Measurements from ENCODE around the gene CHST11.
A peak's percentile ranks its signal among the peaks of the same experiment; 100 is the strongest.

Gene CHST11

DNA sequence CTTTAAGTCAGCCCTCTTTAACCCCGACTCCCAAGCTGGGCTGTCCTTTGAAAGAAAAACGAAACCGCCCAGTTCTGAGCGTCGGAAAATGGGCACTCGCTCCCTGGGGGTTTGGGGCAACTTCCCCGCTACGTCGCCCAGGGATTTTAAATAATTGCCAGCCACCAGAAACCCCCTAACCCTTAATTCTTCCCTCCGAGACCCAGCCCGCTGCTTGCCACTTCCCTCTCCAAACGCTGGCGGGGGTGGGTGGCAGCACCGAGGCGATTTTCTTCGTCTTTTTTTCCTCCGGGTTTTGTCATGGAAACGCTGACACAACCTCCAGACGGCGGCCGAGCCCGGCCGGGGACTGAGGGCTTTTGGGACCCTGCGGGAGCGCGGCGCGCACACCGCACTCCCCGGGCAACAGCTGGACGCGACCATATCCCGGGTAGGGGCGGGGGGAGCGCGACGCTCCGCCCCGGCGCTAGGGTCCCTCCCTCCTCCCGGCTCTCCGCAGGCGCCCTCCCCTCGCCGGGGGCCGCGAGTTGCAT, at the start of gene CHST11:
Gene CHST11, plus strand, starts transcription at position 532 of the 533 bp plus-strand sequence.
- Histone ChIP-seq H3K4me3 (ENCODE audit: low read length in 2 of 2) (peak within 1 kb of the TSS; percentile 89 to 93), H3K36me3 (ENCODE audit: control insufficient read depth in 2 of 2, insufficient read depth in 2 of 2, low read length in 2 of 2) (no peaks in the 10 kb centered on the region), H3K9ac (ENCODE audit: low read length in 2 of 2) (peak within 1 kb of the TSS; percentile 75 to 76), H3K27ac (ENCODE audit: low read length) (peak within 1 kb of the TSS; percentile 64), H3K9me3 (ENCODE audit: control insufficient read depth in 2 of 2, low read length in 2 of 2) (no peaks in the 10 kb centered on the region), H3K27me3 (ENCODE audit: control insufficient read depth in 1 of 2, insufficient read depth in 2 of 2, low read length in 2 of 2) (no peaks in the 10 kb centered on the region), H3K4me1 (ENCODE audit: control insufficient read depth, insufficient read depth, low read length) (peaks cover 23% of the 10 kb centered on the region)

DNA sequence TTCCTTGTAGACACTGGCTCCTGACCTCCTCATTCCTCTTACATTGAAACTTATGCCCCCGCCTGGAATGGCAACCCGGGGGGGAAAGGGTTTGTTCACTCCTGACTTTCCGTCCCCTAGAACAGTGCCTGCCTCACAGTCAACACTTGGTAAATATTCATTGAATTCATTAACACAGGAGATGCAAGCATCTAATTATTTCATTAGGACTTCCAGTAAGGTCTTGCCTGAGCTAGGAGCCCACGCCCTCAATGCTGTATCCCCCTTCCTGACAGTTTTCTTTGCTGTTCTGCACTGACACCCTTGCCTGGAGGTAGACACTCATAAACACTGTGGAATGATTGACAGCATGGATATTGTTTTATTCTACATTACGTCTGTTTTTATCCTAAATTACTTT, 49.3 kb upstream of the CHST11 start:
- H3K36me3 ChIP-seq (ENCODE audit: control insufficient read depth in 2 of 2, insufficient read depth in 2 of 2, low read length in 2 of 2): no peaks in the 10 kb centered on the region
- no peaks in the 10 kb centered on the region for H3K27me3 ChIP-seq (ENCODE audit: control insufficient read depth in 1 of 2, insufficient read depth in 2 of 2, low read length in 2 of 2)
- no peak overlapping the region for H3K27ac ChIP-seq (ENCODE audit: low read length)
- H3K4me3 ChIP-seq (ENCODE audit: low read length in 2 of 2): no peak overlapping the region
- H3K9ac ChIP-seq (ENCODE audit: low read length in 2 of 2): no peak overlapping the region
- H3K4me1 ChIP-seq (ENCODE audit: control insufficient read depth, insufficient read depth, low read length): no peaks in the 10 kb centered on the region
- no peaks in the 10 kb centered on the region for H3K9me3 ChIP-seq (ENCODE audit: control insufficient read depth in 2 of 2, low read length in 2 of 2)

DNA sequence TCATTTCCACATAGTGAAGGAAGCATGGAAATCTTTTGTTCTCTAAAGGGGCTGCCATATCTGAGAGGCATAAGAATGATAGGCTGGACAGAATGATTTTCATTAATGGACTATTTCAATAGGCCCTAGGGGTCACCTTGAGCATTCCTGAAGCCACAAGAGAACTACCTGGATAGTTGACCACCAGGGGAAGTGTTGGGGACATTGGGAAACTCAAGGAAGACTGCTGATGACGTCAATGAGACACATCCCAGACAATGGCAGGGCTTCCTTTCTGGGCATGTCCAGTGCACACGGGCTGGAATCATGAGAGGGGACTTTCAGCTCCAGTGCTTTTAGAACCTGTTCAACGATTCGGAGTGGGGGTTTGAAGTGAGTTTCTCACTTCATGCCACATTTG, 48.8 kb upstream of the CHST11 start:
- Histone ChIP-seq H3K9ac (ENCODE audit: low read length in 2 of 2) (no peak overlapping the region), H3K27ac (ENCODE audit: low read length) (no peak overlapping the region), H3K4me3 (ENCODE audit: low read length in 2 of 2) (no peak overlapping the region), H3K36me3 (ENCODE audit: control insufficient read depth in 2 of 2, insufficient read depth in 2 of 2, low read length in 2 of 2) (no peaks in the 10 kb centered on the region), H3K27me3 (ENCODE audit: control insufficient read depth in 1 of 2, insufficient read depth in 2 of 2, low read length in 2 of 2) (no peaks in the 10 kb centered on the region), H3K9me3 (ENCODE audit: control insufficient read depth in 2 of 2, low read length in 2 of 2) (no peaks in the 10 kb centered on the region), H3K4me1 (ENCODE audit: control insufficient read depth, insufficient read depth, low read length) (no peaks in the 10 kb centered on the region)

DNA sequence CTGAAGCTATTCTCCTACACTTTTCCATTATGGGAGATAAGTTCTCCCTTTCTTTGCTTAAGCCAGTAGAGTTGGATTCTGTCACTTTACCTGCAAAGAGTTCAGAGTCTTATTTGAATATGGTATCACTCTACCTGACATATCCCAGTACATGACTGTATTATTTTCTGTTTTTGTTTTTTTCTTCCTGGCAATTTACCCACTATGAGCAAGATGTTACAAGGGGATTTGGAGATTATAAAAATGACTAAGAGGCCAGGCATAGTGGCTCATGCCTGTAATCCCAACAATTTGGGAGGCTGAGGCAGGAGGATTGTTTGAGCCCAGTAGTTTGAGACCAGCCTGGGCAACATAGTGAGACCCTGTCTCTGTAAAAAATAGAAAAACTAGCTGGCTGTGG, 46.4 kb upstream of the CHST11 start:
- Histone ChIP-seq H3K36me3 (ENCODE audit: control insufficient read depth in 2 of 2, insufficient read depth in 2 of 2, low read length in 2 of 2) (no peaks in the 10 kb centered on the region), H3K9me3 (ENCODE audit: control insufficient read depth in 2 of 2, low read length in 2 of 2) (no peaks in the 10 kb centered on the region), H3K4me1 (ENCODE audit: control insufficient read depth, insufficient read depth, low read length) (no peaks in the 10 kb centered on the region), H3K9ac (ENCODE audit: low read length in 2 of 2) (no peak overlapping the region), H3K4me3 (ENCODE audit: low read length in 2 of 2) (no peak overlapping the region), H3K27me3 (ENCODE audit: control insufficient read depth in 1 of 2, insufficient read depth in 2 of 2, low read length in 2 of 2) (no peaks in the 10 kb centered on the region), H3K27ac (ENCODE audit: low read length) (no peak overlapping the region)

DNA sequence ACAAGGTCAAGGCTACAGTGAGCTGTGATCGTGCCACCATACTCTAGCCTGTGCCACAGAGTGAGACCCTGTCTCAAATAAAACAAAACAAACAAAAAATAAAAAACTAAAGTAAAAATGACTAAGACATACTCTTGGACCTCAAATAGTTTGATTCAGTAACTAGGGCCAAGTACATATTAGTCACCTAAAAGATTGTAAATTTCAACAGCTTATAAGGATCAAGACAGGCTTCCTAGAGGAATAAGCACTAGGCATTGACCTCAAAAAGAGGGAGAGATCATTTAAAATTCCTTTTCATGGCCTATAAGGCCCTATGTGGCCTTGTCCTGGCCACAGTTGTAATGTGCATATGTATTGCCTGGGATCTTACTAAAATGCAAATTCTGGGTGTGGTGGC, 46.0 kb upstream of the CHST11 start:
- Histone ChIP-seq H3K36me3 (ENCODE audit: control insufficient read depth in 2 of 2, insufficient read depth in 2 of 2, low read length in 2 of 2) (no peaks in the 10 kb centered on the region), H3K27ac (ENCODE audit: low read length) (no peak overlapping the region), H3K4me3 (ENCODE audit: low read length in 2 of 2) (no peak overlapping the region), H3K27me3 (ENCODE audit: control insufficient read depth in 1 of 2, insufficient read depth in 2 of 2, low read length in 2 of 2) (no peaks in the 10 kb centered on the region), H3K4me1 (ENCODE audit: control insufficient read depth, insufficient read depth, low read length) (no peaks in the 10 kb centered on the region), H3K9ac (ENCODE audit: low read length in 2 of 2) (no peak overlapping the region), H3K9me3 (ENCODE audit: control insufficient read depth in 2 of 2, low read length in 2 of 2) (no peaks in the 10 kb centered on the region)

DNA sequence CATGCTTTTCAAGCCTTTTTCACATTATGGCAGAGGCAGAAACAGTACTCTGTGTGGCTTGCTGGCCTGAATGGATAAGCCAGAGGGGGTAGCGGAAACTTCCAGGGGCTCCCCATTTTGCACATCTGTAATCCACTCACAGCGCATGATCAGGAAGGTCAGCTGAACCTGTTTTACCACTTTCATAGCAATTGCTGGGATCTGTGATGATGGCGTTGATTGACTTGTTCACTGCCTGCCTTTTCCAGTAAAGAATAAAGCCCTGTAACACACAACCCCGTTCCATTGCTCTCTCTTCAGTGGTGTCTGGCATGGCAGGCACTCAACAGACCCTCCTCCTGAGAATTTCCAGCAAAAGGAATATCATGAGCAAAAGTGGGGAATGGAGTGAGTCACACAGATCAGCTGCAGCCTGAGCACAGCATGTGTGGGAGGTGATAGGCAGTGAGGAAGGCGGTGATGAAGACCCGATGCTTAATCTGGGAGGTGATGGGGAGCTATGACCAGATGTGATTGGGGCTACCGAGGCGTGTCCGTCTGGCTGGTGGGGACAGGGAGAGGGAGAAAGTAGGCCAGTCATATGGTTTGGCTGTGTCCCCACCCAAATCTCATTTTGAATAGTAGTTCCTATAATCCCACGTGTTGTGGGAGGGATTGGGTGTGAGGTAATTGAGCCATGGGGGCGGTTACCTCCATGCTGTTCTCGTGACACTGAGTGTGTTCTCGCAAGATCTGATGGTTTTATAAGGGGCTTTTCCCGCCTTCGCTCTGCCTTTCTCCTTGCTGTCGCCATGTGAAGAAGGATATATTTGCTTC, 44.7 kb upstream of the CHST11 start:
- Histone ChIP-seq H3K27ac (ENCODE audit: low read length) (no peak overlapping the region), H3K27me3 (ENCODE audit: control insufficient read depth in 1 of 2, insufficient read depth in 2 of 2, low read length in 2 of 2) (no peaks in the 10 kb centered on the region), H3K36me3 (ENCODE audit: control insufficient read depth in 2 of 2, insufficient read depth in 2 of 2, low read length in 2 of 2) (no peaks in the 10 kb centered on the region), H3K9me3 (ENCODE audit: control insufficient read depth in 2 of 2, low read length in 2 of 2) (no peaks in the 10 kb centered on the region), H3K9ac (ENCODE audit: low read length in 2 of 2) (no peak overlapping the region), H3K4me1 (ENCODE audit: control insufficient read depth, insufficient read depth, low read length) (no peaks in the 10 kb centered on the region), H3K4me3 (ENCODE audit: low read length in 2 of 2) (no peak overlapping the region)

DNA sequence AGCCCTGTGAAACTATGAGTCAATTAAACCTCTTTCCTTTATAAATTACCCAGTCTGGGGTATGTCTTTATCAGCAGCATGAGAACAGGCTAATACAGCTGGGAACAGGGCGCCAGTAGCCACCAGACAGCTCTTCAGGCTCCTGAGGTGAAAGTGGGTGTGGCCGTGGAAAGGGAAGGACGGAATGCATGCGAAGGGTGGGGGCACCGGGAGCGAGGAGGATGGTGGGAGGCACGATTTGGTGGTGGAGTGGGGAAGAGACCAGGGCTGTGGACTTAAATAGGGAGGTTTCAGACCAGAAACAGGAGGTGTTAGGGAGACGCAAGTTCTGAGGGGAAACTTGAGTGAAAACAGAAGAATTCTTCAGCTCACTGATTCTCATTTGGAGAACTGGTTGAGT, 44.1 kb upstream of the CHST11 start:
- no peak overlapping the region for H3K4me3 ChIP-seq (ENCODE audit: low read length in 2 of 2)

DNA sequence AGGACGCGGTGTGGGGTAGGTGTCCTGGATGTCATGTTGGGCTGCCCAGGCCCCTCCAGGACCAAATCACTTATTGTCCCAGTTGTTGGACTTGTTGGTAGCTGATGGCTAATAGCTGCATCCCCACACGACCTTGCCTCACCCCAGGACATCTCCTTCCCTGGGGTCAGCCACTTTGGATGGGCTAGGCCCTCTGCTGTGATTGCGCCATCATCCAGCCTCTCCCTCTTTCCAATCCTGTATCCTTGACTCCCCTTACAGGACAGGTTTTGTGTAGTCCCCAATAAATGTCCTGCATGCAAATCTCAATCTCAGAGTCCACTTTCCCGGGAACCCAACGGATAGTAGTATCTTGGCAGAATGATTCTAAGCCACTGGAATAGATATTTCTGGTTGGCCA, 43.4 kb upstream of the CHST11 start:
- no peak overlapping the region for H3K27ac ChIP-seq (ENCODE audit: low read length)

More for the DNA sequence above, 44.1 kb upstream of the CHST11 start:
- Histone ChIP-seq H3K27ac (ENCODE audit: low read length) (no peak overlapping the region), H3K36me3 (ENCODE audit: control insufficient read depth in 2 of 2, insufficient read depth in 2 of 2, low read length in 2 of 2) (no peaks in the 10 kb centered on the region), H3K27me3 (ENCODE audit: control insufficient read depth in 1 of 2, insufficient read depth in 2 of 2, low read length in 2 of 2) (no peaks in the 10 kb centered on the region), H3K9me3 (ENCODE audit: control insufficient read depth in 2 of 2, low read length in 2 of 2) (no peaks in the 10 kb centered on the region), H3K4me1 (ENCODE audit: control insufficient read depth, insufficient read depth, low read length) (no peaks in the 10 kb centered on the region), H3K9ac (ENCODE audit: low read length in 2 of 2) (no peak overlapping the region)

DNA sequence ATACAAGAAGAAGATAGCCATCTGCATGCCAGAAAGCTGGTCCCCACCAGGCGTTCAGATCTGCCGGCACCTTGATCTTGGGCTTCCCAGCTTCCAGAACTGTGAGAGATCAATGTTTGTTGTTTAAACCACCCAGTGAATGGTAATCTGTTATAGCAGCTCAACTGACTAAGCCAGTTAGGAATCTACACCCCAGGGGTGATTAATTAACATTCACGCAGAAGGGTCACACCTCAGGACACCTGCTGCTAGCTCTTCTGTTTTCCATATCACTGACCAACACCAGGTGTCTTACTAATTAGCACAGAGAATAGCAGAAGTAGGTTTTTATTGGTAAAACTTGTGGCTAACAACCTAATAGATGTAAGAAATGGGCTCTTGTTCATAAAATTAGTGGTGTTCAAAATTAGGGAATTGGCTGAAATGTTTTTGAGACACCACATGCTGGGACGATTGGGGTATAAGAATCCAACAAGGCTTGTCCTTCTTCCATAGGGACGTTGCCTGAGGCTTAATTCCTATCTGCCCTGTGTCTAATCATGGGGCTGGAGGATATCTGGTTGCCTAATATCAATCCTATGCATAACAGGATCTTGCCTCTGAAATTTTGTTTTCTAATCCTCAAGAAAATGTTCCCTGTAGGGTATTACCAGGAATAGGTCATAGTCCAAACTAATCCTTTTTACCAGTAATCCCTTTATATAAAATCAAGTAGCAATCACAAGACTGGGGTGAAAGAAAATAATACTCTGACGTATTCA, 42.0 kb upstream of the CHST11 start:
- Histone ChIP-seq H3K27me3 (ENCODE audit: control insufficient read depth in 1 of 2, insufficient read depth in 2 of 2, low read length in 2 of 2) (no peaks in the 10 kb centered on the region), H3K9ac (ENCODE audit: low read length in 2 of 2) (no peak overlapping the region), H3K4me1 (ENCODE audit: control insufficient read depth, insufficient read depth, low read length) (no peaks in the 10 kb centered on the region), H3K9me3 (ENCODE audit: control insufficient read depth in 2 of 2, low read length in 2 of 2) (no peaks in the 10 kb centered on the region), H3K27ac (ENCODE audit: low read length) (no peak overlapping the region), H3K36me3 (ENCODE audit: control insufficient read depth in 2 of 2, insufficient read depth in 2 of 2, low read length in 2 of 2) (no peaks in the 10 kb centered on the region), H3K4me3 (ENCODE audit: low read length in 2 of 2) (no peak overlapping the region)

More for the DNA sequence above, 43.4 kb upstream of the CHST11 start:
- Histone ChIP-seq H3K9ac (ENCODE audit: low read length in 2 of 2) (no peak overlapping the region), H3K9me3 (ENCODE audit: control insufficient read depth in 2 of 2, low read length in 2 of 2) (no peaks in the 10 kb centered on the region), H3K4me1 (ENCODE audit: control insufficient read depth, insufficient read depth, low read length) (no peaks in the 10 kb centered on the region), H3K36me3 (ENCODE audit: control insufficient read depth in 2 of 2, insufficient read depth in 2 of 2, low read length in 2 of 2) (no peaks in the 10 kb centered on the region), H3K4me3 (ENCODE audit: low read length in 2 of 2) (no peak overlapping the region), H3K27me3 (ENCODE audit: control insufficient read depth in 1 of 2, insufficient read depth in 2 of 2, low read length in 2 of 2) (no peaks in the 10 kb centered on the region)

DNA sequence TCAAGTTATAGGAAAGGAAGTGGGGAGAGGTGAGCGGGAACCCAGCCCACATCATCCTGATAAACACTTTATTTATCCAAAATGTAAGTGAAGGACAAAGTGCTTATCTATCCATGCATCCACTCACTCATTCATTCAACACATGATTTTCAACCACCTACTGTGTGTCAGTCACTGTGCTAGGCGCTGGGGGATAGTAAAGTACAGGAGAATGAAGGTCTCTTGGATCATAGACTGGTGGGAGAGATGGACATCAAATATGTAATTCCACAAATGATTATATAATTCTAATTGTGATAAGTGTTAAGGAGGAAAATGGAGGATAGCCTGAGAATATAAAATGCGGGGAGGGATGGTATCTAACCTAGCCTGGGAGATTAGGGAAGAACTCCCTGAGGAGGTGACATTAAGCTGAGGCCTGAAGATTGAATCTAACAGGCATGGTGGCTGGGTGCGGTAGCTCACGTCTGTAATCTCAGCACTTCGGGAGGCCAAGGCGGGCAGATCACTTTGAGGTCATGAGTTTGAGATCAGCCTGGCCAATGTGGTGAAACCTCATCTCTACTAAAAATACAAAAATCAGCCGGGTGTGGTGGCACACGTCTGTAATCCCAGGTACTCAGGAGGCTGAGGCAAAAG, 41.3 kb upstream of the CHST11 start:
- H3K9ac ChIP-seq (ENCODE audit: low read length in 2 of 2): no peak overlapping the region
- no peaks in the 10 kb centered on the region for H3K9me3 ChIP-seq (ENCODE audit: control insufficient read depth in 2 of 2, low read length in 2 of 2)
- H3K27ac ChIP-seq (ENCODE audit: low read length): no peak overlapping the region
- no peaks in the 10 kb centered on the region for H3K36me3 ChIP-seq (ENCODE audit: control insufficient read depth in 2 of 2, insufficient read depth in 2 of 2, low read length in 2 of 2)
- H3K27me3 ChIP-seq (ENCODE audit: control insufficient read depth in 1 of 2, insufficient read depth in 2 of 2, low read length in 2 of 2): no peaks in the 10 kb centered on the region
- H3K4me1 ChIP-seq (ENCODE audit: control insufficient read depth, insufficient read depth, low read length): no peaks in the 10 kb centered on the region
- no peak overlapping the region for H3K4me3 ChIP-seq (ENCODE audit: low read length in 2 of 2)

Measured in stomach smooth muscle (tissue), 2 donors.